ENCODE results near the gene ZIC5. TPM values are rescaled to one million over a fixed set of nuclear protein-coding genes. Genes with fewer than 3 reads are reported as not detected.

Gene ZIC5
- polyA plus RNA-seq, 2 of the 4 experiments (the other 2 are of a cell fraction), result 2.8 to 3.1 TPM

DNA sequence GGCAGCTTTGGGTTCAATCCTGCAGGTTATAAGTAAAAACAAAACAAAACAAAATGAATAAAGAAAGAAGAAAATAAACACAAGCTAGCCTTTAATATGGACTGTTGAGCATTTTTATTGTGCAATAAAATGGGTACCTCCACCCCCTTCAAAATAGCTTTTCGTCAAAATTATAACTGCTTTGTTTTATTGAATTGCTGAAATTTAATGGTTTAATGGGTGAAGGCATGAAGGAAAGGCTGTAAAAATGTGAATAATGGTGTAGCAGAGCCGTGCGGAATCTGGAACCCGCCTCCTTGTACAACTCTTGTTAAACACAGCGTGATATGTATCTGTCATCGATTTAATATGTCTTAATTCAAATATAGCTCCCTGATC is 2.2 kb upstream of the ZIC5 start:
- POLR2A ChIA-PET, result no interaction called here
- TF ChIP-seq CHD4 (IDR thresholded peaks at IDR 0.05; ENCODE audit: borderline replicate concordance), result no peak
- TF ChIP-seq, protein P1, sequence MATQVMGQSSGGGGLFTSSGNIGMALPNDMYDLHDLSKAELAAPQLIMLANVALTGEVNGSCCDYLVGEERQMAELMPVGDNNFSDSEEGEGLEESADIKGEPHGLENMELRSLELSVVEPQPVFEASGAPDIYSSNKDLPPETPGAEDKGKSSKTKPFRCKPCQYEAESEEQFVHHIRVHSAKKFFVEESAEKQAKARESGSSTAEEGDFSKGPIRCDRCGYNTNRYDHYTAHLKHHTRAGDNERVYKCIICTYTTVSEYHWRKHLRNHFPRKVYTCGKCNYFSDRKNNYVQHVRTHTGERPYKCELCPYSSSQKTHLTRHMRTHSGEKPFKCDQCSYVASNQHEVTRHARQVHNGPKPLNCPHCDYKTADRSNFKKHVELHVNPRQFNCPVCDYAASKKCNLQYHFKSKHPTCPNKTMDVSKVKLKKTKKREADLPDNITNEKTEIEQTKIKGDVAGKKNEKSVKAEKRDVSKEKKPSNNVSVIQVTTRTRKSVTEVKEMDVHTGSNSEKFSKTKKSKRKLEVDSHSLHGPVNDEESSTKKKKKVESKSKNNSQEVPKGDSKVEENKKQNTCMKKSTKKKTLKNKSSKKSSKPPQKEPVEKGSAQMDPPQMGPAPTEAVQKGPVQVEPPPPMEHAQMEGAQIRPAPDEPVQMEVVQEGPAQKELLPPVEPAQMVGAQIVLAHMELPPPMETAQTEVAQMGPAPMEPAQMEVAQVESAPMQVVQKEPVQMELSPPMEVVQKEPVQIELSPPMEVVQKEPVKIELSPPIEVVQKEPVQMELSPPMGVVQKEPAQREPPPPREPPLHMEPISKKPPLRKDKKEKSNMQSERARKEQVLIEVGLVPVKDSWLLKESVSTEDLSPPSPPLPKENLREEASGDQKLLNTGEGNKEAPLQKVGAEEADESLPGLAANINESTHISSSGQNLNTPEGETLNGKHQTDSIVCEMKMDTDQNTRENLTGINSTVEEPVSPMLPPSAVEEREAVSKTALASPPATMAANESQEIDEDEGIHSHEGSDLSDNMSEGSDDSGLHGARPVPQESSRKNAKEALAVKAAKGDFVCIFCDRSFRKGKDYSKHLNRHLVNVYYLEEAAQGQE (IDR thresholded peaks at IDR 0.05), result no peak
- TF ChIP-seq JUNB (IDR thresholded peaks at IDR 0.05), result no peak
- TF ChIP-seq MAFK (IDR thresholded peaks at IDR 0.05; ENCODE audit: partially characterized antibody), result no peak
- TF ChIP-seq KDM1A (IDR thresholded peaks at IDR 0.05; ENCODE audit: low read depth), result no peak
- no peak for TF ChIP-seq RFX5 (IDR thresholded peaks at IDR 0.05)
- TF ChIP-seq SREBF2 (IDR thresholded peaks at IDR 0.05), result no peak
- no peak for TF ChIP-seq FOSL2 (IDR thresholded peaks at IDR 0.05)
- no peak for TF ChIP-seq FOSL2 (CRISPR knock-in tag; IDR thresholded peaks at IDR 0.05)
- no peak for TF ChIP-seq ZSCAN20 (CRISPR knock-in tag; IDR thresholded peaks at IDR 0.05)
- TF ChIP-seq NR3C1 (IDR thresholded peaks at IDR 0.05), result no peak
- TF ChIP-seq POLR2AphosphoS2 (conservative IDR thresholded peaks at IDR 0.05; ENCODE audit: low read length), result no peak
- no peak for TF ChIP-seq FOSB (CRISPR knock-in tag; IDR thresholded peaks at IDR 0.05)
- TF ChIP-seq, protein P2, sequence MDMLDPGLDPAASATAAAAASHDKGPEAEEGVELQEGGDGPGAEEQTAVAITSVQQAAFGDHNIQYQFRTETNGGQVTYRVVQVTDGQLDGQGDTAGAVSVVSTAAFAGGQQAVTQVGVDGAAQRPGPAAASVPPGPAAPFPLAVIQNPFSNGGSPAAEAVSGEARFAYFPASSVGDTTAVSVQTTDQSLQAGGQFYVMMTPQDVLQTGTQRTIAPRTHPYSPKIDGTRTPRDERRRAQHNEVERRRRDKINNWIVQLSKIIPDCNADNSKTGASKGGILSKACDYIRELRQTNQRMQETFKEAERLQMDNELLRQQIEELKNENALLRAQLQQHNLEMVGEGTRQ (IDR thresholded peaks at IDR 0.05), result no peak
- no peak for TF ChIP-seq BHLHE40 (IDR thresholded peaks at IDR 0.05; ENCODE audit: low read depth, low read length)
- TF ChIP-seq HOXB13 (CRISPR knock-in tag; IDR thresholded peaks at IDR 0.05; ENCODE audit: low read depth), result no peak
- Histone ChIP-seq H3K4me2 (no peak overlapping the region), H3K9me3 (no peaks in the 10 kb centered on the region), H3K27ac (no peak overlapping the region), H3K4me3 (no peak overlapping the region), H3K4me1 (peaks cover under 1% of the 10 kb centered on the region; the same call in 1 of the 3 replicates)
- ATAC-seq, result no peak
- CTCF ChIA-PET, result no interaction called here
- no peak for FAIRE-seq
- DNase-seq (ENCODE audit: low read depth in 1 of 2, low spot score in 1 of 2), result no peak
- 94% methylated on average over 6 of the region's 6 CpGs for WGBS (ENCODE audit: missing lambda C conversion rate)

DNA sequence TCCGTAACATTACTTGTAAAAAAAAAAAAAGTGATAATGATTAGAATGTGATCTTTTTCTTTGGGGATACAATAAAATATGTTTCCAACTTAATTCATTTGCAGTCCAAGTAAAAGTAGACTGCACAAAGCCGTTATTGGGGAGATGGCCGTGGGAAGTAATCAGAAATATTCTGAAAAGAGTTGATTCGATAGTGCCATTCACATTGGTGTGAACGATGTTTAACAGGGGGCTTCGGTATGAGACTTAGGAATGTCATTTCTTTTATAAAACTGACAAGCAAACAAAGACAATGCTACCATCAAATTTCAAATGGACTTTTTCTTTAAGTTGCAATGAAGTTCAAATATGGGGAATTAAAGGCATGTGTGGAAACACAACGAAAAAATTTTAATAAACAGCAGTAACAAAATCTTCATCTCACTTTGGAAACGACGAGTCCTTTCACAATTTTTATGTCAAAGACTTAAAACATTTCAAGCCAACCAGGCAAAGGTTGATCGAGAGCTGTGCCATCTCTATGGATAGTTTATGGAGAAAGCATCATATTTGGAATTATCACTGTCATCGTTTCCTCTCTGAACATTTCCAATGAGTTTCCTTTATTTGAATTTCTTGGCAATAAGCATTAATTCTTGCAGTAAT is 1.7 kb upstream of the ZIC5 start:
- ATAC-seq (no peak), FAIRE-seq (no peak), DNase-seq (ENCODE audit: low read depth in 1 of 2, low spot score in 1 of 2) (no peak)
- ChIA-PET CTCF (no interaction called here), POLR2A (no interaction called here)
- Histone ChIP-seq H3K4me3 (no peak overlapping the region), H3K9me3 (no peaks in the 10 kb centered on the region), H3K4me2 (no peak overlapping the region), H3K4me1 (no peaks in the 10 kb centered on the region), H3K27ac (no peak overlapping the region)
- TF ChIP-seq HOXB13 (CRISPR knock-in tag; IDR thresholded peaks at IDR 0.05; ENCODE audit: low read depth), result no peak
- TF ChIP-seq CHD4 (IDR thresholded peaks at IDR 0.05; ENCODE audit: borderline replicate concordance), result no peak
- no peak for TF ChIP-seq JUN (IDR thresholded peaks at IDR 0.05)
- TF ChIP-seq, protein P3, sequence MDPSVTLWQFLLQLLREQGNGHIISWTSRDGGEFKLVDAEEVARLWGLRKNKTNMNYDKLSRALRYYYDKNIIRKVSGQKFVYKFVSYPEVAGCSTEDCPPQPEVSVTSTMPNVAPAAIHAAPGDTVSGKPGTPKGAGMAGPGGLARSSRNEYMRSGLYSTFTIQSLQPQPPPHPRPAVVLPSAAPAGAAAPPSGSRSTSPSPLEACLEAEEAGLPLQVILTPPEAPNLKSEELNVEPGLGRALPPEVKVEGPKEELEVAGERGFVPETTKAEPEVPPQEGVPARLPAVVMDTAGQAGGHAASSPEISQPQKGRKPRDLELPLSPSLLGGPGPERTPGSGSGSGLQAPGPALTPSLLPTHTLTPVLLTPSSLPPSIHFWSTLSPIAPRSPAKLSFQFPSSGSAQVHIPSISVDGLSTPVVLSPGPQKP (IDR thresholded peaks at IDR 0.05; ENCODE audit: low read depth, low read length), result no peak
- no peak for TF ChIP-seq HEYL (CRISPR knock-in tag; IDR thresholded peaks at IDR 0.05)
- no peak for TF ChIP-seq CBX8 (IDR thresholded peaks at IDR 0.05)
- TF ChIP-seq CHD2 (IDR thresholded peaks at IDR 0.05; ENCODE audit: low read length, partially characterized antibody), result no peak
- TF ChIP-seq HOXA7 (CRISPR knock-in tag; IDR thresholded peaks at IDR 0.05), result no peak
- TF ChIP-seq ZFP36 (IDR thresholded peaks at IDR 0.05; ENCODE audit: borderline replicate concordance, partially characterized antibody), result no peak
- TF ChIP-seq EP300 (IDR thresholded peaks at IDR 0.05), result no peak
- TF ChIP-seq FOXS1 (CRISPR knock-in tag; IDR thresholded peaks at IDR 0.05), result no peak
- WGBS (ENCODE audit: missing lambda C conversion rate), result 90% methylated on average over 11 of the region's 11 CpGs
